Adrenal gland (tissue), 19 donors: ENCODE measurements around the gene SERPINB3. TPM values are rescaled to one million over a fixed set of nuclear protein-coding genes. Genes with fewer than 3 reads are reported as not detected.
"Not testable (repeated sequence)": the region's sequence is repeated elsewhere in the genome, so short reads cannot be mapped to it uniquely, and the experiment has no call there.

Experiments used
- DNase-seq, 7 donors: peaks; one replicate each; pipeline ENCODE4 v3.0.0-alpha.2; 2019 to 2020
- H3K27ac ChIP-seq, 5 donors: fragments of 200-600 bp; sonication (generic) in 4 of 5; 1 replicate in 3 of 5; 2 replicates in 2 of 5; pipeline versions ENCODE4 v1.5.1 to v1.8.0; 2016 to 2020; ENCODE audit warnings: mild to moderate bottlenecking in 1 of 5
- H3K27me3 ChIP-seq: fragments of 200-600 bp; 2 replicates; pipeline ENCODE4 v1.8.0; 2021
- H3K36me3 ChIP-seq, 2 donors: fragments of 200-600 bp; replicated peaks in 1 of 2; 1 replicate in 1 of 2; 2 replicates in 1 of 2; pipeline versions ENCODE4 v1.5.1 to v1.8.0; 2018 to 2022
- H3K4me1 ChIP-seq, 2 donors: fragments of 200-600 bp; replicated peaks in 1 of 2; 1 replicate in 1 of 2; 2 replicates in 1 of 2; pipeline versions ENCODE4 v1.5.1 to v1.8.0; 2018 to 2021
- H3K4me3 ChIP-seq, 4 donors: fragments of 200-600 bp; sonication (generic) in 3 of 4; one replicate each; pipeline ENCODE4 v1.5.1; 2016 to 2018
- H3K9me3 ChIP-seq, 3 donors: fragments of 200-600 bp; sonication (generic) in 1 of 3; replicated peaks in 1 of 3; 1 replicate in 2 of 3; 2 replicates in 1 of 3; pipeline versions ENCODE4 v1.5.1 to v1.8.0; 2016 to 2021
- CTCF ChIP-seq, 6 experiments: fragments of 450-650 bp in 4 of 6; fragments of 200-600 bp in 2 of 6; sonication (generic) in 1 of 6; IDR thresholded peaks; 1 replicate in 5 of 6; 2 replicates in 1 of 6; pipeline versions ENCODE4 v1.5.1 to v1.8.0; 2016 to 2021; ENCODE audit warnings: antibody characterized with exemption in 6 of 6, mild to moderate bottlenecking in 2 of 6, moderate library complexity in 1 of 6
- POLR2A ChIP-seq, 2 donors: fragments of 450-650 bp; IDR thresholded peaks; one replicate each; pipeline ENCODE4 v1.6.1; 2017; ENCODE audit warnings: antibody characterized with exemption in 2 of 2, mild to moderate bottlenecking in 2 of 2, moderate library complexity in 1 of 2
- WGBS, 4 donors: extraction: QIAGEN DNeasy Blood & Tissue Kit in 2 of 4; methylation state at CpG; one replicate each; pipeline versions ENCODE4 v1.1.5 to v1.1.7; 2013 to 2017; 5-methylcytosine and 5-hydroxymethylcytosine counted together
- intact Hi-C, 2 donors: fragments of 100-400 bp; cut with DNase I; formaldehyde crosslinking; loops; one replicate each; pipeline versions ENCODE4 v1.14.1 to v1.15.0; 2022 to 2023
- long read RNA-seq, 10 donors: library from polyadenylated mRNA in 3 of 10; unstranded in 2 of 10; stranded (forward) in 1 of 10; transcript quantifications; one replicate each; pipeline ENCODE4 v2.0.0 and lab custom pipeline, GENCODE V29; 2021 to 2026
- polyA plus RNA-seq, 3 donors: library from polyadenylated mRNA; stranded (reverse); fragments of 200-250 nt in 2 of 3; fragments of 350-450 nt in 1 of 3; fragmentation: Illumina TruSeq in 1 of 3; extraction: RNeasy Lipid Tissue Mini Kit (QIAGEN cat#74804) in 1 of 3; gene quantifications; one replicate each; pipeline ENCODE4 v1.2.3, GENCODE V29; 2013 to 2014
- total RNA-seq, 9 donors: library from RNA; depleted of rRNA in 4 of 9; stranded (reverse); fragments of >200 nt in 4 of 9; fragments of 120-200 nt in 1 of 9; fragmentation: NEBNext Ultra II Directional in 1 of 9; extraction: Animal tissue kit (Norgen Biotek cat#: 25700) in 1 of 9; gene quantifications; one replicate each; pipeline versions ENCODE4 v1.1.0 to v1.2.4, GENCODE V29; 2013 to 2023
- donor health status: healthy with polysubstance abuse.
- donor health status: Bipolar disorder and iron deficiency.
- donor health status: DM: yes; HTN: yes; CAD: no.
- donor health status: DM: no; HTN: no; CAD: no.
- donor health status: DM: no; HTN: no; CAD: no.
- donor health status: DM: yes; HTN: yes; CAD: no.

SERPINB3 gene
- not detected for total RNA-seq
- polyA plus RNA-seq = under 1 TPM in 1 of 3 donors, not detected in 2; 0.34 TPM
- long read RNA-seq, donor 1 = 0 reads
- long read RNA-seq, donor 2 = 0 reads
- long read RNA-seq, donor 3 = 0 reads
- long read RNA-seq, donor 4 = 0 reads
- long read RNA-seq, donor 5 = 0 reads
- long read RNA-seq, donor 6 = 0 reads
- long read RNA-seq, donor 7 = 0 reads
- long read RNA-seq, donor 8 = 0 reads
- long read RNA-seq, donor 9 = 0 reads
- long read RNA-seq, donor 10 = 0 reads

- H3K4me3 ChIP-seq, DNase-seq, intact Hi-C loops, H3K27ac ChIP-seq, H3K4me1 ChIP-seq, H3K9me3 ChIP-seq, H3K27me3 ChIP-seq, H3K36me3 ChIP-seq: not testable (repeated sequence)
- WGBS, 4 donors = 48 to 67% (median 60%) methylated on average over 2 of the region's 3 CpGs
Measured at GRCh38 chr18:63661750-63662149, at the start of gene SERPINB3. SERPINB3 (minus strand) TSS chr18:63661893; CDS start chr18:63661216, 677 bp downstream.

- no peak for TF ChIP-seq POLR2A (IDR thresholded peaks at IDR 0.05)
- no peak for TF ChIP-seq CTCF (IDR thresholded peaks at IDR 0.05)
- no peak for DNase-seq
- intact Hi-C loops = no loop called here
- Histone ChIP-seq H3K9me3 (no peaks in the 10 kb centered on the region), H3K27me3 (no peaks in the 10 kb centered on the region), H3K27ac (no peak overlapping the region), H3K36me3 (no peaks in the 10 kb centered on the region), H3K4me1 (no peaks in the 10 kb centered on the region), H3K4me3 (no peak overlapping the region)
- 55 to 62% (median 57%) methylated on average over 3 of the region's 3 CpGs for WGBS, 4 donors
Measured at GRCh38 chr18:63708650-63709049, 47.0 kb upstream of the SERPINB3 start.

- WGBS, 4 donors = 60 to 69% (median 64%) methylated on average over 1 of the region's 1 CpG
- H3K27ac ChIP-seq = no peak overlapping the region
- no peaks in the 10 kb centered on the region for H3K27me3 ChIP-seq
- no peaks in the 10 kb centered on the region for H3K36me3 ChIP-seq
- H3K4me3 ChIP-seq = no peak overlapping the region
- no peak for DNase-seq
- intact Hi-C loops = no loop called here
- no peaks in the 10 kb centered on the region for H3K9me3 ChIP-seq
- no peaks in the 10 kb centered on the region for H3K4me1 ChIP-seq
- TF ChIP-seq POLR2A (IDR thresholded peaks at IDR 0.05) (no peak), CTCF (IDR thresholded peaks at IDR 0.05) (no peak)
Measured at GRCh38 chr18:63707816-63708215, 46.1 kb upstream of the SERPINB3 start.

GRCh38 chr18:63705401-63705800, 43.7 kb upstream of the SERPINB3 start:
- H3K27ac ChIP-seq = no peak overlapping the region
- 49 to 61% (median 57%) methylated on average over 2 of the region's 2 CpGs for WGBS, 4 donors
- no peaks in the 10 kb centered on the region for H3K36me3 ChIP-seq
- H3K4me3 ChIP-seq = no peak overlapping the region
- no peak for TF ChIP-seq CTCF (IDR thresholded peaks at IDR 0.05)
- TF ChIP-seq POLR2A (IDR thresholded peaks at IDR 0.05) = no peak
- no peaks in the 10 kb centered on the region for H3K4me1 ChIP-seq
- H3K27me3 ChIP-seq = no peaks in the 10 kb centered on the region
- intact Hi-C loops = no loop called here
- no peak for DNase-seq
- no peaks in the 10 kb centered on the region for H3K9me3 ChIP-seq

- TF ChIP-seq CTCF (IDR thresholded peaks at IDR 0.05) = no peak
- no peak for TF ChIP-seq POLR2A (IDR thresholded peaks at IDR 0.05)
- Histone ChIP-seq H3K9me3 (no peaks in the 10 kb centered on the region), H3K27ac (no peak within 1 kb of the TSS), H3K27me3 (no peaks in the 10 kb centered on the region), H3K4me3 (no peak within 1 kb of the TSS), H3K36me3 (no peaks in the 10 kb centered on the region), H3K4me1 (no peaks in the 10 kb centered on the region)
- 44 to 59% (median 57%) methylated on average over 2 of the region's 2 CpGs for WGBS, 4 donors
- intact Hi-C loops = no loop called here
- no peak for DNase-seq
Measured at GRCh38 chr18:63702660-63703059, 41.0 kb upstream of the SERPINB3 start, which contains the start of gene SERPINB11. SERPINB11 (plus strand) TSS chr18:63702960; CDS start chr18:63710194, 7,234 bp downstream.
